Neural cell (in vitro differentiated cells): Measurements from ENCODE around the gene MOGAT2. TPM values are rescaled to one million over a fixed set of nuclear protein-coding genes. Genes with fewer than 3 reads are reported as not detected.

Experiments
- H2AFZ ChIP-seq: fragments of 200-600, 300-800 bp; sonication (generic), shearing (Covaris generic); 2 replicates; pipeline ENCODE4 v1.6.0; 2014; ENCODE audit warnings: low read depth, mild to moderate bottlenecking, antibody characterized with exemption, low read length, moderate library complexity
- H3F3A ChIP-seq: fragments of 200-600 bp; shearing (Covaris generic); 2 replicates; pipeline ENCODE4 v1.6.1; 2016; ENCODE audit warnings: mild to moderate bottlenecking, moderate library complexity, mixed read lengths, antibody characterized with exemption, low read length; ENCODE audit not compliant: insufficient read depth, poor library complexity, severe bottlenecking
- H3K27ac ChIP-seq: fragments of 200-600, 300-800 bp; sonication (generic), shearing (Covaris generic); 2 replicates; pipeline ENCODE4 v1.5.1; 2014; ENCODE audit warnings: mild to moderate bottlenecking, low read length, moderate library complexity
- H3K27me3 ChIP-seq: fragments of 300-800, 200-600 bp; sonication (generic), shearing (Covaris generic); 2 replicates; pipeline ENCODE4 v1.6.0; 2014; ENCODE audit warnings: mild to moderate bottlenecking, low read depth, low read length, moderate library complexity; ENCODE audit not compliant: insufficient read depth
- H3K36me3 ChIP-seq: fragments of 300-800, 200-600 bp; sonication (generic), shearing (Covaris generic); 2 replicates; pipeline ENCODE4 v1.5.1; 2014; ENCODE audit warnings: mild to moderate bottlenecking, antibody characterized with exemption, low read length, moderate library complexity; ENCODE audit not compliant: insufficient read depth
- H3K4me2 ChIP-seq: fragments of 300-800, 200-600 bp; sonication (generic), shearing (Covaris generic); 2 replicates; pipeline ENCODE4 v1.6.0; 2014; ENCODE audit warnings: mild to moderate bottlenecking, low read length
- H3K4me3 ChIP-seq: fragments of 300-800, 200-600 bp; sonication (generic), shearing (Covaris generic); 2 replicates; pipeline ENCODE4 v1.5.1; 2014; ENCODE audit warnings: mild to moderate bottlenecking, low read length, moderate library complexity
- H3K79me2 ChIP-seq: fragments of 200-600 bp; shearing (Covaris generic); replicated peaks from 2 replicates; pipeline ENCODE4 v1.6.0; 2014; ENCODE audit warnings: mild to moderate bottlenecking, low read length, moderate library complexity; ENCODE audit not compliant: insufficient read depth
- H3K9ac ChIP-seq: fragments of 300-800, 200-600 bp; sonication (generic), shearing (Covaris generic); 2 replicates; pipeline ENCODE4 v1.6.1; 2016; ENCODE audit warnings: mild to moderate bottlenecking, low read length, mixed read lengths
- H3K9me2 ChIP-seq: fragments of 200-600 bp; shearing (Covaris generic); 2 replicates; pipeline ENCODE4 v1.6.1; 2016; ENCODE audit warnings: mild to moderate bottlenecking, low read length, mixed read lengths; ENCODE audit not compliant: insufficient read depth
- H3K9me3 ChIP-seq: fragments of 200-600, 300-800 bp; sonication (generic), shearing (Covaris generic); 2 replicates; pipeline ENCODE4 v1.6.1; 2016; ENCODE audit warnings: mild to moderate bottlenecking, mixed run types, low read length, moderate library complexity, mixed read lengths
- H4K20me1 ChIP-seq: fragments of 200-600 bp; shearing (Covaris generic); 2 replicates; pipeline ENCODE4 v1.6.1; 2016; ENCODE audit warnings: mild to moderate bottlenecking, mixed run types; ENCODE audit not compliant: insufficient read depth
- EP300 ChIP-seq: fragments of 450-650 bp; conservative IDR thresholded peaks from 2 replicates; pipeline ENCODE4 v1.6.1; 2014; ENCODE audit warnings: antibody characterized with exemption, mild to moderate bottlenecking, moderate library complexity; ENCODE audit not compliant: poor library complexity, severe bottlenecking
- EZH2 ChIP-seq: fragments of 200-600, 300-800 bp; shearing (Covaris generic), sonication (generic); IDR thresholded peaks from 2 replicates; pipeline ENCODE4 v1.6.1; 2014; ENCODE audit warnings: antibody characterized with exemption, low read length, borderline replicate concordance, mild to moderate bottlenecking; ENCODE audit not compliant: insufficient read depth, poor library complexity, severe bottlenecking
- MXI1 ChIP-seq: fragments of 450-650 bp; conservative IDR thresholded peaks from 2 replicates; pipeline ENCODE4 v1.6.1; 2014; ENCODE audit warnings: antibody characterized with exemption, mild to moderate bottlenecking; ENCODE audit not compliant: poor library complexity, severe bottlenecking
- POLR2AphosphoS5 ChIP-seq: IDR thresholded peaks from 2 replicates; pipeline ENCODE4 v1.6.1; 2012
- RAD21 ChIP-seq: fragments of 450-650 bp; conservative IDR thresholded peaks from 2 replicates; pipeline ENCODE4 v1.6.1; 2014; ENCODE audit warnings: antibody characterized with exemption, mild to moderate bottlenecking, moderate library complexity
- SMC3 ChIP-seq: fragments of 450-650 bp; conservative IDR thresholded peaks from 2 replicates; pipeline ENCODE4 v1.6.1; 2014; ENCODE audit warnings: antibody characterized with exemption, mild to moderate bottlenecking, moderate library complexity; ENCODE audit not compliant: poor library complexity
- TAF1 ChIP-seq: IDR thresholded peaks from 2 replicates; pipeline ENCODE4 v1.6.1; 2012; ENCODE audit warnings: low read depth
- polyA plus RNA-seq: library from polyadenylated mRNA; depleted of rRNA; stranded (reverse); fragments of >200 nt; gene quantifications from 2 replicates; pipeline ENCODE4 v1.2.3, GENCODE V29; 2014
- TF ChIP-seq, protein P1 (sequence below): IDR thresholded peaks from 2 replicates; pipeline ENCODE4 v1.6.1; 2012; ENCODE audit warnings: borderline replicate concordance
- TF ChIP-seq, protein P2 (sequence below): fragments of 450-650 bp; IDR thresholded peaks from 2 replicates; pipeline ENCODE4 v1.5.1; 2014; ENCODE audit warnings: antibody characterized with exemption, mild to moderate bottlenecking, moderate library complexity; ENCODE audit not compliant: poor library complexity, severe bottlenecking

Gene MOGAT2
- polyA plus RNA-seq, 1 donor from 2014 or later: not detected

DNA sequence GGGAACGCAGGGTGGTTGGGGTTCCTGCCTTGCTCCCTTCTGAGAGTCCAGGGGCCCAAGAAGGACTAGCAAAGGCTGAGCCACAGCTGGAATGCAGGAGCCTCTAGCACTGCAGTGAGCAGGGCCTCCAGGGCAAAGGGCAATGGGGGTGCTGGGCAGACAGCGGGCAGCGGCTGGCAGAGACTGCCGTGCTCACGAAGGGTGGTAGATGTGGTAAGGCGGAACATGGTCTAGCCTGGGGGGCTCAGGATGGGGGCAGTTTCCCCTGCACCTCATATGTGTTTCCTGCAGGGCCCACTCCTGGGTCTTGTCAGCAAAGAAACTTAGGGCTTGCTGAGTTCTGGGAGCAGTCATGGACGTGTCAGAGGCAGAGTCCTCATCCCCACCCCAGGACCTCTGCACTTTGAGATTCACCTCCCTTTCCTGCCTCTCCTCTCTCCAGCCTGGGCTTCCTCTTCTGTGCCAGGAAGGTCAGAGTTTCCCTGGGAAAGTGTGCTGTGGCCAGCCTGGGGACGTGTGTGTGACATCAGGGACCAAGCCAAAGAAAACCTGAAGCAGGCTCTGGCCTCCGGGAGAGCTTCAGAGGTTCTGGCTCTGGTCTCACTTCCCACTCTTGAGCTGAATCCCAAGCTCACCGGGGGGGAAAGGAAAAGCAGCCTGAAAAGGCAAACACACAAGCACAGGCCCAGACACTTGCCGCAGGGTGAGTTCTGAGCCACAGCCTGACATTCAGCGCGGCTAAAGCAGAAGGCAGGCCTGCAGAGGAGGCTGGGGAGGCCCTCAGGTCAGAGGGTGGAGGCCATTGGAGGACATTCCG lies 4.4 kb downstream of the MOGAT2 start:
- Histone ChIP-seq H3K4me2 (no peak overlapping the region), H3K4me3 (no peak overlapping the region), H3K36me3 (no peaks in the 10 kb centered on the region), H2AFZ (no peak overlapping the region), H3K9me3 (no peaks in the 10 kb centered on the region), H3K9ac (no peak overlapping the region), H4K20me1 (no peaks in the 10 kb centered on the region), H3K9me2 (no peaks in the 10 kb centered on the region), H3K27ac (no peak overlapping the region), H3K79me2 (no peaks in the 10 kb centered on the region), H3K27me3 (no peaks in the 10 kb centered on the region), H3F3A (no peaks in the 10 kb centered on the region)
- TF ChIP-seq TAF1 (no peak), SMC3 (no peak), EZH2 (no peak), MXI1 (no peak), POLR2AphosphoS5 (no peak), EP300 (no peak), RAD21 (no peak)
- TF ChIP-seq, protein P1, sequence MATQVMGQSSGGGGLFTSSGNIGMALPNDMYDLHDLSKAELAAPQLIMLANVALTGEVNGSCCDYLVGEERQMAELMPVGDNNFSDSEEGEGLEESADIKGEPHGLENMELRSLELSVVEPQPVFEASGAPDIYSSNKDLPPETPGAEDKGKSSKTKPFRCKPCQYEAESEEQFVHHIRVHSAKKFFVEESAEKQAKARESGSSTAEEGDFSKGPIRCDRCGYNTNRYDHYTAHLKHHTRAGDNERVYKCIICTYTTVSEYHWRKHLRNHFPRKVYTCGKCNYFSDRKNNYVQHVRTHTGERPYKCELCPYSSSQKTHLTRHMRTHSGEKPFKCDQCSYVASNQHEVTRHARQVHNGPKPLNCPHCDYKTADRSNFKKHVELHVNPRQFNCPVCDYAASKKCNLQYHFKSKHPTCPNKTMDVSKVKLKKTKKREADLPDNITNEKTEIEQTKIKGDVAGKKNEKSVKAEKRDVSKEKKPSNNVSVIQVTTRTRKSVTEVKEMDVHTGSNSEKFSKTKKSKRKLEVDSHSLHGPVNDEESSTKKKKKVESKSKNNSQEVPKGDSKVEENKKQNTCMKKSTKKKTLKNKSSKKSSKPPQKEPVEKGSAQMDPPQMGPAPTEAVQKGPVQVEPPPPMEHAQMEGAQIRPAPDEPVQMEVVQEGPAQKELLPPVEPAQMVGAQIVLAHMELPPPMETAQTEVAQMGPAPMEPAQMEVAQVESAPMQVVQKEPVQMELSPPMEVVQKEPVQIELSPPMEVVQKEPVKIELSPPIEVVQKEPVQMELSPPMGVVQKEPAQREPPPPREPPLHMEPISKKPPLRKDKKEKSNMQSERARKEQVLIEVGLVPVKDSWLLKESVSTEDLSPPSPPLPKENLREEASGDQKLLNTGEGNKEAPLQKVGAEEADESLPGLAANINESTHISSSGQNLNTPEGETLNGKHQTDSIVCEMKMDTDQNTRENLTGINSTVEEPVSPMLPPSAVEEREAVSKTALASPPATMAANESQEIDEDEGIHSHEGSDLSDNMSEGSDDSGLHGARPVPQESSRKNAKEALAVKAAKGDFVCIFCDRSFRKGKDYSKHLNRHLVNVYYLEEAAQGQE: no peak
- TF ChIP-seq, protein P2, sequence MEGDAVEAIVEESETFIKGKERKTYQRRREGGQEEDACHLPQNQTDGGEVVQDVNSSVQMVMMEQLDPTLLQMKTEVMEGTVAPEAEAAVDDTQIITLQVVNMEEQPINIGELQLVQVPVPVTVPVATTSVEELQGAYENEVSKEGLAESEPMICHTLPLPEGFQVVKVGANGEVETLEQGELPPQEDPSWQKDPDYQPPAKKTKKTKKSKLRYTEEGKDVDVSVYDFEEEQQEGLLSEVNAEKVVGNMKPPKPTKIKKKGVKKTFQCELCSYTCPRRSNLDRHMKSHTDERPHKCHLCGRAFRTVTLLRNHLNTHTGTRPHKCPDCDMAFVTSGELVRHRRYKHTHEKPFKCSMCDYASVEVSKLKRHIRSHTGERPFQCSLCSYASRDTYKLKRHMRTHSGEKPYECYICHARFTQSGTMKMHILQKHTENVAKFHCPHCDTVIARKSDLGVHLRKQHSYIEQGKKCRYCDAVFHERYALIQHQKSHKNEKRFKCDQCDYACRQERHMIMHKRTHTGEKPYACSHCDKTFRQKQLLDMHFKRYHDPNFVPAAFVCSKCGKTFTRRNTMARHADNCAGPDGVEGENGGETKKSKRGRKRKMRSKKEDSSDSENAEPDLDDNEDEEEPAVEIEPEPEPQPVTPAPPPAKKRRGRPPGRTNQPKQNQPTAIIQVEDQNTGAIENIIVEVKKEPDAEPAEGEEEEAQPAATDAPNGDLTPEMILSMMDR: no peak

DNA sequence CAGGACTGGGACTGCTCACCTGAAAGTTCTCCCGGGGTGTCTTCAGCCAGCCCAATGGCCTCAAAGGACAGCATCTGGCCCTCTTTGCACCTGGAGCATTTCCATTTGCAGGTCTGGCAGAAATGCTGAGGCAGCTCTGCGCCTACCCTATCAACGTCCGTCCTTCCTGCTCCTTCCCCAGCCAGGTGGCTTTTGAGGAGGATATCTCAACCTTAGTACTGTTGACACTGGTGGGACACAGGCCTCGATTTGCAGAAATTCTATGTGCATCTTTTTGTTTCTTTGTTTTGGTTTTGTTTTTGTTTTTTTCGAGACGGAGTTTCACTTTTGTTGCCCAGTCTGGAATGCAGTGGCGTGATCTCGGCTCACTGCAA lies 5.0 kb downstream of the MOGAT2 start:
- Histone ChIP-seq H3K36me3 (no peaks in the 10 kb centered on the region), H4K20me1 (no peaks in the 10 kb centered on the region), H3K9ac (no peak overlapping the region), H2AFZ (no peak overlapping the region), H3K4me3 (no peak overlapping the region), H3K4me2 (no peak overlapping the region), H3K27ac (no peak overlapping the region), H3F3A (no peaks in the 10 kb centered on the region), H3K27me3 (no peaks in the 10 kb centered on the region), H3K79me2 (no peaks in the 10 kb centered on the region), H3K9me3 (no peaks in the 10 kb centered on the region), H3K9me2 (no peaks in the 10 kb centered on the region)
- TF ChIP-seq POLR2AphosphoS5 (no peak), EP300 (no peak), SMC3 (no peak), MXI1 (no peak), EZH2 (no peak), TAF1 (no peak), RAD21 (no peak)
- TF ChIP-seq, protein P2: no peak
- TF ChIP-seq, protein P1: no peak
